K562 (cell line): ENCODE measurements around the gene C1QA. TPM values are rescaled to one million over a fixed set of nuclear protein-coding genes. Genes with fewer than 3 reads are reported as not detected.
A peak's percentile ranks its signal among the peaks of the same experiment; 100 is the strongest.

ENCODE experiments used
- ATAC-seq: fragments of 200-7000 bp; cut with Tn5 transposase; 3 replicates; pipeline ENCODE4 v1.9.1; 2020; ENCODE audit warnings: moderate library complexity
- BruUV-seq: library from RNA; stranded (reverse); fragments of 400-500 nt; replicated peaks from 2 replicates; lab custom pipeline; 2021; lab: Mats Ljungman, UMichigan
- CTCF ChIA-PET: fragments of 300-600 bp; formaldehyde crosslinking; extraction: SDS; loops from one replicate; lab custom pipeline; 2021; ENCODE audit warnings: low intra/inter-chr PET ratio; lab: Yijun Ruan, JAX
- POLR2A ChIA-PET: fragments of 300-600, 350-650 bp; sonication (Branson Sonifier 250); formaldehyde crosslinking; extraction: SDS; loops from one replicate; lab custom pipeline; 2021; ENCODE audit warnings: antibody characterized with exemption, inconsistent platforms; lab: Yijun Ruan, JAX
- DNase-seq, 4 experiments: peaks; one replicate each; pipeline versions ENCODE4 v3.0.0 to v3.0.0-alpha.2; 2011 to 2018; ENCODE audit warnings: low spot score in 3 of 4, mixed read lengths in 3 of 4; ENCODE audit errors: extremely low read depth in 1 of 4
- FAIRE-seq: peaks from 2 replicates; lab custom pipeline; 2011; peaks lifted over from hg19 to GRCh38; lab: Jason Lieb, UNC
- H2AFZ ChIP-seq: 2 replicates; pipeline ENCODE4 v1.6.0; 2011; ENCODE audit warnings: low read depth, low read length, control low read depth, inconsistent platforms
- H3K27ac ChIP-seq: fragments of 200-600 bp; 3 replicates; pipeline ENCODE4 v1.8.0; 2011; ENCODE audit warnings: low read depth, mild to moderate bottlenecking, control low read depth, inconsistent platforms, low read length, moderate library complexity, mixed read lengths; ENCODE audit errors: extremely low read depth
- H3K27me3 ChIP-seq, 2 experiments: fragments of 300-600 bp in 1 of 2; 2 replicates in 1 of 2; 3 replicates in 1 of 2; pipeline versions ENCODE4 v1.6.0 to v1.8.0; 2011; ENCODE audit warnings: inconsistent platforms in 2 of 2, low read length in 2 of 2, mild to moderate bottlenecking in 1 of 2, mixed read lengths in 1 of 2, moderate library complexity in 1 of 2; ENCODE audit not compliant: control insufficient read depth in 2 of 2, insufficient read depth in 2 of 2
- H3K36me3 ChIP-seq: fragments of 300-600 bp; 3 replicates; pipeline ENCODE4 v1.8.0; 2011; ENCODE audit warnings: mild to moderate bottlenecking, low read length, inconsistent platforms; ENCODE audit not compliant: control insufficient read depth, insufficient read depth
- H3K4me1 ChIP-seq, 2 experiments: fragments of 200-600 bp in 1 of 2; replicated peaks in 1 of 2; 2 replicates in 1 of 2; 3 replicates in 1 of 2; pipeline versions ENCODE4 v1.5.1 to v1.8.0; 2011; ENCODE audit warnings: inconsistent platforms in 2 of 2, low read length in 2 of 2, mild to moderate bottlenecking in 1 of 2, mixed read lengths in 1 of 2, moderate library complexity in 1 of 2; ENCODE audit not compliant: control insufficient read depth in 2 of 2, insufficient read depth in 2 of 2
- H3K4me2 ChIP-seq: 2 replicates; pipeline ENCODE4 v1.6.1; 2011; ENCODE audit warnings: low read length, control low read depth, inconsistent platforms, mixed read lengths; ENCODE audit not compliant: insufficient read depth
- H3K4me3 ChIP-seq: fragments of 200-600 bp; sonication (generic), shearing (Covaris generic); 2 replicates; pipeline ENCODE4 v1.5.1; 2016; ENCODE audit warnings: control low read depth, inconsistent platforms
- H3K79me2 ChIP-seq: fragments of 200-600 bp; 3 replicates; pipeline ENCODE4 v1.8.0; 2011; ENCODE audit warnings: low read length, inconsistent platforms; ENCODE audit not compliant: control insufficient read depth, insufficient read depth
- H3K9ac ChIP-seq, 2 experiments: 2 replicates each; pipeline versions ENCODE4 v1.6.0 to v1.6.1; 2011; ENCODE audit warnings: low read depth in 2 of 2, low read length in 2 of 2, control low read depth in 1 of 2, inconsistent platforms in 1 of 2, mild to moderate bottlenecking in 1 of 2, mixed read lengths in 1 of 2; ENCODE audit not compliant: insufficient read depth in 1 of 2
- H3K9me1 ChIP-seq: one replicate; pipeline ENCODE4 v1.6.0; 2011; ENCODE audit warnings: inconsistent platforms, mild to moderate bottlenecking, low read length, moderate library complexity; ENCODE audit not compliant: control insufficient read depth, insufficient read depth
- H3K9me3 ChIP-seq: replicated peaks from 2 replicates; pipeline ENCODE4 v1.5.1; 2011; ENCODE audit warnings: low read depth, low read length, inconsistent platforms; ENCODE audit not compliant: control insufficient read depth, insufficient read depth
- H4K20me1 ChIP-seq: replicated peaks from 2 replicates; pipeline ENCODE4 v1.6.1; 2011; ENCODE audit warnings: low read length, inconsistent platforms, mixed read lengths; ENCODE audit not compliant: control insufficient read depth, insufficient read depth
- EGR1 ChIP-seq: fragments of 450-650 bp; conservative IDR thresholded peaks from 2 replicates; pipeline ENCODE4 v1.6.1; 2017; ENCODE audit warnings: mild to moderate bottlenecking
- SMARCA4 ChIP-seq: fragments of 450-650 bp; IDR thresholded peaks from 2 replicates; pipeline ENCODE4 v1.6.1; 2016
- ZC3H4 ChIP-seq: sonication (generic); formaldehyde crosslinking; IDR thresholded peaks from 2 replicates; pipeline ENCODE4 v1.9.0; 2021; ENCODE audit warnings: missing genetic modification reagents, borderline replicate concordance
- WGBS: fragments of 100-300 bp; shearing (Covaris generic); methylation state at CpG from one replicate; pipeline ENCODE4 v1.1.6; 2016; ENCODE audit warnings: low coverage, mixed read lengths; ENCODE audit not compliant: insufficient coverage; ENCODE audit errors: missing lambda C conversion rate; 5-methylcytosine and 5-hydroxymethylcytosine counted together
- in situ Hi-C: fragments of 300-500 bp; cut with MboI; formaldehyde crosslinking; loops from 4 replicates; pipeline ENCODE4 v1.15.0; 2018; ENCODE audit warnings: inconsistent platforms, mixed read lengths
- intact Hi-C: fragments of 100-400 bp; cut with micrococcal nuclease; formaldehyde crosslinking; loops from 2 replicates; pipeline ENCODE4 v1.14.2; 2022
- polyA plus RNA-seq, 8 experiments: library from polyadenylated mRNA; depleted of rRNA in 4 of 8; stranded (reverse) in 5 of 8; unstranded in 3 of 8; fragments of >200 nt; fragmentation: Nextera tagmentation in 2 of 8; fragmentation: Illumina TruSeq in 1 of 8; extraction: Ambion mirVana in 2 of 8; extraction: Trizol in 1 of 8; gene quantifications; 2 replicates each; pipeline versions ENCODE4 v1.2.1 to v1.2.3, GENCODE V29; 2011 to 2014; ENCODE audit warnings: inconsistent platforms in 1 of 8, missing spikeins in 1 of 8
- total RNA-seq, 7 experiments: library from RNA; depleted of rRNA in 6 of 7; stranded (reverse); fragments of >200 nt in 6 of 7; fragmentation: Illumina TruSeq in 2 of 7; extraction: Trizol in 2 of 7; gene quantifications; 2 replicates each; pipeline versions ENCODE4 v1.2.1 to v1.2.3, GENCODE V29; 2011 to 2021; ENCODE audit warnings: low replicate concordance in 1 of 7

C1QA gene
- total and polyA plus RNA-seq, 9 of the 15 experiments (the other 6 are each of a cell fraction or from before 2014, with no cell fraction given) = 0.71 TPM; not detected in 8

- Histone ChIP-seq H3K4me1 (peaks cover 0 to 9% of the 10 kb centered on the region in 2 experiments; a peak in 1 of 5 replicates), H4K20me1 (no peaks in the 10 kb centered on the region; the same call in none of the 2 replicates), H3K27ac (no peak overlapping the region), H3K9me3 (no peaks in the 10 kb centered on the region; the same call in 1 of the 2 replicates), H3K36me3 (no peaks in the 10 kb centered on the region; the same call in 2 of the 3 replicates), H3K4me3 (no peak overlapping the region), H3K4me2 (no peak overlapping the region), H2AFZ (no peak overlapping the region), H3K27me3 (peaks cover 5 to 52% of the 10 kb centered on the region in 2 experiments; a peak in 4 of 5 replicates), H3K9ac (no peak overlapping the region), H3K9me1 (no peaks in the 10 kb centered on the region), H3K79me2 (no peaks in the 10 kb centered on the region)
- in situ Hi-C loops (no loop called here), intact Hi-C loops (no loop called here)
- ChIA-PET CTCF (no interaction called here), POLR2A (interaction anchor here (0.7 kb wide), 2 partner anchors 191 to 281 kb away, joined by 3 to 4 read pairs; no protein-coding TSS in a partner anchor)
- DNase-seq = no peak
- ATAC-seq = no peak
- no peak for TF ChIP-seq SMARCA4
- 0 out of 2 replicates have a peak, but pooled peaks have one; percentile 9 for TF ChIP-seq EGR1
- TF ChIP-seq ZC3H4 (CRISPR knock-in tag) = no peak
- no peak for FAIRE-seq
- WGBS = 6% methylated on average over 30 of the region's 37 CpGs
- no TSS peak for BruUV-seq
Measured at GRCh38 chr1:22676916-22677583, 40.6 kb downstream of the C1QA start.
